Stimulated activated naive CD4-positive, alpha-beta T cell (primary cell): Measurements from ENCODE around the gene IFNA8.
"Not testable (repeated sequence)": the region's sequence is repeated elsewhere in the genome, so short reads cannot be mapped to it uniquely, and the experiment has no call there.

Experiments
- DNase-seq, 6 experiments: peaks; one replicate each; lab custom pipeline; 2025; lab: John Stamatoyannopoulos, UW

IFNA8 gene

GRCh38 chr9:21428235-21428634 is 19.3 kb downstream of the IFNA8 start:
- DNase-seq, result no peak

- no peak for DNase-seq
Observed at GRCh38 chr9:21429191-21429590, 20.3 kb downstream of the IFNA8 start.

- no peak for DNase-seq
Observed at GRCh38 chr9:21432672-21433425, 23.9 kb downstream of the IFNA8 start.

GRCh38 chr9:21434202-21435014 is 25.5 kb downstream of the IFNA8 start:
- peak in 4 of 6 experiments; percentile 10 to 63 (median 42) for DNase-seq

GRCh38 chr9:21435015-21435383 is 26.1 kb downstream of the IFNA8 start:
- DNase-seq, result not testable (repeated sequence)

- DNase-seq, result no peak
Observed at GRCh38 chr9:21440139-21440538, 31.2 kb downstream of the IFNA8 start, which contains the start of gene IFNA1. Gene IFNA1, plus strand, starts transcription at chr9:21440439. Its CDS starts 69 bp downstream, at chr9:21440508.

- peak in 4 of 6 experiments; percentile 20 to 86 (median 76) for DNase-seq
Observed at GRCh38 chr9:21443849-21444625, 35.1 kb downstream of the IFNA8 start.

- not testable (repeated sequence) for DNase-seq
Observed at GRCh38 chr9:21449312-21449711, 40.4 kb downstream of the IFNA8 start.

GRCh38 chr9:21450733-21451394 is 41.9 kb downstream of the IFNA8 start:
- no peak for DNase-seq

GRCh38 chr9:21452681-21453080 is 43.8 kb downstream of the IFNA8 start:
- DNase-seq, result no peak

GRCh38 chr9:21454149-21454548 is 45.2 kb downstream of the IFNA8 start:
- DNase-seq, result no peak

GRCh38 chr9:21455320-21455719 is 46.4 kb downstream of the IFNA8 start:
- peak in 3 of 6 experiments; percentile 18 to 37 (median 36) for DNase-seq
